ENCODE results near the gene TTC1.

Gene TTC1

GRCh38 chr5:160097991-160098390 is 89.1 kb downstream of the TTC1 start:
- no peak for DNase-seq (ENCODE audit: low read depth)
- TF ChIP-seq CTCF (IDR thresholded peaks at IDR 0.05; ENCODE audit: control insufficient read depth, insufficient read depth, low read depth, low read length, missing control alignments): no peak
- H3K4me3 ChIP-seq (ENCODE audit: control insufficient read depth, low read depth, low read length): no peak overlapping the region

GRCh38 chr5:160105686-160106360 is 96.9 kb downstream of the TTC1 start:
- DNase-seq (ENCODE audit: low read depth): no peak
- TF ChIP-seq CTCF (IDR thresholded peaks at IDR 0.05; ENCODE audit: control insufficient read depth, insufficient read depth, low read depth, low read length, missing control alignments): no peak
- no peak overlapping the region for H3K4me3 ChIP-seq (ENCODE audit: control insufficient read depth, low read depth, low read length)

- no peak for TF ChIP-seq CTCF (IDR thresholded peaks at IDR 0.05; ENCODE audit: control insufficient read depth, insufficient read depth, low read depth, low read length, missing control alignments)
- no peak for DNase-seq (ENCODE audit: low read depth)
- no peak overlapping the region for H3K4me3 ChIP-seq (ENCODE audit: control insufficient read depth, low read depth, low read length)
Observed at GRCh38 chr5:160108124-160108523, 99.2 kb downstream of the TTC1 start.

All from AG09309 (cell line).